Globus pallidus (tissue), 1 donor: Measurements from ENCODE around the gene MAPK1.
"Not testable (repeated sequence)": the region's sequence is repeated elsewhere in the genome, so short reads cannot be mapped to it uniquely, and the experiment has no call there.

Experiments
- DNase-seq: peaks from one replicate; pipeline ENCODE4 v3.0.0-alpha.2; 2015; ENCODE audit warnings: low spot score

Gene MAPK1

GRCh38 chr22:21725956-21726649, 141.3 kb downstream of the MAPK1 start:
- no peak for DNase-seq

GRCh38 chr22:21724496-21724895, 142.9 kb downstream of the MAPK1 start:
- not testable (repeated sequence) for DNase-seq

- DNase-seq = not testable (repeated sequence)
Observed at GRCh38 chr22:21721195-21721852, 146.1 kb downstream of the MAPK1 start.

- DNase-seq = not testable (repeated sequence)
Observed at GRCh38 chr22:21720191-21720859, 147.1 kb downstream of the MAPK1 start.

GRCh38 chr22:21719024-21719423, 148.4 kb downstream of the MAPK1 start:
- DNase-seq = no peak

- no peak for DNase-seq
Observed at GRCh38 chr22:21718499-21718898, 148.9 kb downstream of the MAPK1 start.

GRCh38 chr22:21716395-21717122, 150.9 kb downstream of the MAPK1 start:
- not testable (repeated sequence) for DNase-seq

GRCh38 chr22:21714786-21715185, 152.7 kb downstream of the MAPK1 start:
- no peak for DNase-seq

- DNase-seq = no peak
Observed at GRCh38 chr22:21714059-21714770, 153.2 kb downstream of the MAPK1 start.

- no peak for DNase-seq
Observed at GRCh38 chr22:21713428-21714058, 153.9 kb downstream of the MAPK1 start.

- DNase-seq = peak; percentile 77
Observed at GRCh38 chr22:21712751-21713427, 154.6 kb downstream of the MAPK1 start.

- no peak for DNase-seq
Observed at GRCh38 chr22:21711851-21712250, 155.6 kb downstream of the MAPK1 start.

GRCh38 chr22:21710156-21710555, 157.3 kb downstream of the MAPK1 start:
- DNase-seq = no peak

- no peak for DNase-seq
Observed at GRCh38 chr22:21709688-21710087, 157.8 kb downstream of the MAPK1 start.

- no peak for DNase-seq
Observed at GRCh38 chr22:21708960-21709359, 158.5 kb downstream of the MAPK1 start.

- no peak for DNase-seq
Observed at GRCh38 chr22:21707677-21708076, 159.8 kb downstream of the MAPK1 start.
